ENCODE measurements around the gene CHSY1.

Gene CHSY1

DNA sequence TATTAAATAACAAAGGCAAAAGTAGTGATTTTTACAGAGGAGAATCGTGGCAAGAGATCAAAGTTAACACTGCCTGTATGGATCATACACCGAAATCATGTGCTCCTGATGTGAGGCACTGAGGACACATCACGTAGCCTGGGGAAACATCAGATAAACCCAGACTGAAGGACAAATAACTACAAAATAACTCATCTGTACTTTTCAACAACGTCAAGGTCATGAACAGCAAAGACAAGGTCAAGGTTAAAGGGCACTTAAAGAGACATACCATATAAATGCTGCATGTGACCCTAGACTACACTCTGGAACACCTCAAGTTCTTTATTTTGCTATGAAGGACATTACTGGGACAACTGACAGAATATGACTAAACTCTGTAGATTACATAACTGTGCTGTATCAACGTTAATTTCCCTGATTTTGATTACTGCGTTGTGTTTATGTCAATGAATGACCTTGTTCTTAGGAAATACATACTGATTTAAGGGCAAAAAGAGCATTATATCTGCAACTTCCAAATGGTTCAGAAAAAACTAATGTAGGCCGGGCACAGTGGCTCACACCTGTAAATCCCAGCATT is 48.1 kb downstream of the CHSY1 start:
- Histone ChIP-seq H3K4me3 (ENCODE audit: severe bottlenecking) (no peak overlapping the region), H3K36me3 (ENCODE audit: low read depth) (peaks cover 16% of the 10 kb centered on the region), H3K9me3 (ENCODE audit: severe bottlenecking) (no peaks in the 10 kb centered on the region), H3K27ac (ENCODE audit: poor library complexity, severe bottlenecking) (peak overlapping the region; percentile 37), H3K4me1 (ENCODE audit: insufficient read depth, poor library complexity, severe bottlenecking) (peaks cover 58% of the 10 kb centered on the region), H3K27me3 (ENCODE audit: insufficient read depth, poor library complexity, severe bottlenecking) (no peaks in the 10 kb centered on the region)
- TF ChIP-seq, protein P1, sequence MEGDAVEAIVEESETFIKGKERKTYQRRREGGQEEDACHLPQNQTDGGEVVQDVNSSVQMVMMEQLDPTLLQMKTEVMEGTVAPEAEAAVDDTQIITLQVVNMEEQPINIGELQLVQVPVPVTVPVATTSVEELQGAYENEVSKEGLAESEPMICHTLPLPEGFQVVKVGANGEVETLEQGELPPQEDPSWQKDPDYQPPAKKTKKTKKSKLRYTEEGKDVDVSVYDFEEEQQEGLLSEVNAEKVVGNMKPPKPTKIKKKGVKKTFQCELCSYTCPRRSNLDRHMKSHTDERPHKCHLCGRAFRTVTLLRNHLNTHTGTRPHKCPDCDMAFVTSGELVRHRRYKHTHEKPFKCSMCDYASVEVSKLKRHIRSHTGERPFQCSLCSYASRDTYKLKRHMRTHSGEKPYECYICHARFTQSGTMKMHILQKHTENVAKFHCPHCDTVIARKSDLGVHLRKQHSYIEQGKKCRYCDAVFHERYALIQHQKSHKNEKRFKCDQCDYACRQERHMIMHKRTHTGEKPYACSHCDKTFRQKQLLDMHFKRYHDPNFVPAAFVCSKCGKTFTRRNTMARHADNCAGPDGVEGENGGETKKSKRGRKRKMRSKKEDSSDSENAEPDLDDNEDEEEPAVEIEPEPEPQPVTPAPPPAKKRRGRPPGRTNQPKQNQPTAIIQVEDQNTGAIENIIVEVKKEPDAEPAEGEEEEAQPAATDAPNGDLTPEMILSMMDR (IDR thresholded peaks at IDR 0.05; ENCODE audit: poor library complexity, severe bottlenecking) = no peak
- no peak for DNase-seq (ENCODE audit: low spot score)
- no peak for ATAC-seq (ENCODE audit: low read depth)

GRCh38 chr15:101203029-101203573 is 48.7 kb downstream of the CHSY1 start:
- H3K4me3 ChIP-seq (ENCODE audit: severe bottlenecking) = no peak overlapping the region
- peaks cover 16% of the 10 kb centered on the region for H3K36me3 ChIP-seq (ENCODE audit: low read depth)
- no peak for DNase-seq (ENCODE audit: low spot score)
- H3K27me3 ChIP-seq (ENCODE audit: insufficient read depth, poor library complexity, severe bottlenecking) = no peaks in the 10 kb centered on the region
- peaks cover 54% of the 10 kb centered on the region for H3K4me1 ChIP-seq (ENCODE audit: insufficient read depth, poor library complexity, severe bottlenecking)
- H3K9me3 ChIP-seq (ENCODE audit: severe bottlenecking) = no peaks in the 10 kb centered on the region
- ATAC-seq (ENCODE audit: low read depth) = no peak
- TF ChIP-seq, protein P1 (IDR thresholded peaks at IDR 0.05; ENCODE audit: poor library complexity, severe bottlenecking) = no peak
- H3K27ac ChIP-seq (ENCODE audit: poor library complexity, severe bottlenecking) = peak overlapping the region; percentile 37

GRCh38 chr15:101201411-101202174 is 50.3 kb downstream of the CHSY1 start:
- Histone ChIP-seq H3K36me3 (ENCODE audit: low read depth) (peaks cover 6% of the 10 kb centered on the region), H3K27me3 (ENCODE audit: insufficient read depth, poor library complexity, severe bottlenecking) (no peaks in the 10 kb centered on the region), H3K27ac (ENCODE audit: poor library complexity, severe bottlenecking) (peak overlapping the region; percentile 78), H3K9me3 (ENCODE audit: severe bottlenecking) (no peaks in the 10 kb centered on the region), H3K4me1 (ENCODE audit: insufficient read depth, poor library complexity, severe bottlenecking) (peaks cover 40% of the 10 kb centered on the region), H3K4me3 (ENCODE audit: severe bottlenecking) (no peak overlapping the region)
- TF ChIP-seq, protein P1 (IDR thresholded peaks at IDR 0.05; ENCODE audit: poor library complexity, severe bottlenecking) = no peak
- ATAC-seq (ENCODE audit: low read depth) (peak; percentile 94), DNase-seq (ENCODE audit: low spot score) (peak; percentile 98)

GRCh38 chr15:101200181-101200580 is 51.7 kb downstream of the CHSY1 start:
- H3K9me3 ChIP-seq (ENCODE audit: severe bottlenecking) = no peaks in the 10 kb centered on the region
- TF ChIP-seq, protein P1 (IDR thresholded peaks at IDR 0.05; ENCODE audit: poor library complexity, severe bottlenecking) = no peak
- H3K36me3 ChIP-seq (ENCODE audit: low read depth) = no peaks in the 10 kb centered on the region
- no peak overlapping the region for H3K4me3 ChIP-seq (ENCODE audit: severe bottlenecking)
- H3K27me3 ChIP-seq (ENCODE audit: insufficient read depth, poor library complexity, severe bottlenecking) = no peaks in the 10 kb centered on the region
- peaks cover 41% of the 10 kb centered on the region for H3K4me1 ChIP-seq (ENCODE audit: insufficient read depth, poor library complexity, severe bottlenecking)
- ATAC-seq (ENCODE audit: low read depth) (no peak), DNase-seq (ENCODE audit: low spot score) (no peak)
- H3K27ac ChIP-seq (ENCODE audit: poor library complexity, severe bottlenecking) = peak overlapping the region; percentile 78
